GM12801 (cell line): ENCODE results near the gene ROBO1.

Experiments used
- CTCF ChIP-seq: IDR thresholded peaks from one replicate; pipeline ENCODE4 v1.5.1; 2011; ENCODE audit warnings: control low read depth; ENCODE audit not compliant: insufficient read length; ENCODE audit errors: extremely low read depth

The ROBO1 gene

GRCh38 chr3:79670178-79670577 lies 97.6 kb downstream of the ROBO1 start:
- no peak for TF ChIP-seq CTCF

GRCh38 chr3:79664455-79664854 lies 103.3 kb downstream of the ROBO1 start:
- TF ChIP-seq CTCF, result no peak

GRCh38 chr3:79661896-79662295 lies 105.9 kb downstream of the ROBO1 start:
- no peak for TF ChIP-seq CTCF

- no peak for TF ChIP-seq CTCF
These were observed 110.7 kb downstream of the ROBO1 start for GRCh38 chr3:79657076-79657475.

GRCh38 chr3:79654019-79654418 lies 113.8 kb downstream of the ROBO1 start:
- TF ChIP-seq CTCF, result no peak

GRCh38 chr3:79653266-79653830 lies 114.5 kb downstream of the ROBO1 start:
- TF ChIP-seq CTCF, result no peak

- no peak for TF ChIP-seq CTCF
These were observed 116.2 kb downstream of the ROBO1 start for GRCh38 chr3:79651536-79652065.

GRCh38 chr3:79639855-79640254 lies 127.9 kb downstream of the ROBO1 start:
- no peak for TF ChIP-seq CTCF
